Liver (tissue), 9 donors: ENCODE data around the gene APIP. TPM values are rescaled to one million over a fixed set of nuclear protein-coding genes. Genes with fewer than 3 reads are reported as not detected.

Experiments used
- DNase-seq: peaks from one replicate; pipeline ENCODE4 v3.0.0-alpha.2; 2017; ENCODE audit warnings: low spot score
- H3K27ac ChIP-seq, 2 donors: one replicate each; pipeline ENCODE4 v1.7.0; 2013; ENCODE audit warnings: inconsistent platforms in 2 of 2, low read length in 2 of 2, control low read depth in 1 of 2, low read depth in 1 of 2, mild to moderate bottlenecking in 1 of 2
- H3K27me3 ChIP-seq, 4 donors: one replicate each; pipeline versions ENCODE4 v1.6.1 to v1.7.0; 2013; ENCODE audit warnings: low read length in 3 of 4, inconsistent platforms in 1 of 4, mild to moderate bottlenecking in 1 of 4, moderate library complexity in 1 of 4; ENCODE audit not compliant: control insufficient read depth in 4 of 4, insufficient read depth in 4 of 4
- H3K36me3 ChIP-seq, 4 donors: one replicate each; pipeline versions ENCODE4 v1.6.1 to v1.7.0; 2013; ENCODE audit warnings: low read length in 3 of 4, mild to moderate bottlenecking in 3 of 4, low read depth in 1 of 4, moderate library complexity in 1 of 4; ENCODE audit not compliant: control insufficient read depth in 4 of 4, insufficient read depth in 3 of 4
- H3K4me1 ChIP-seq, 4 donors: one replicate each; pipeline versions ENCODE4 v1.6.1 to v1.7.0; 2013; ENCODE audit warnings: low read length in 3 of 4, mild to moderate bottlenecking in 3 of 4, moderate library complexity in 1 of 4; ENCODE audit not compliant: control insufficient read depth in 4 of 4, insufficient read depth in 4 of 4
- H3K4me3 ChIP-seq, 3 donors: one replicate each; pipeline versions ENCODE4 v1.6.1 to v1.7.0; 2013; ENCODE audit warnings: low read length in 3 of 3, control low read depth in 1 of 3, low read depth in 1 of 3, mild to moderate bottlenecking in 1 of 3
- H3K9ac ChIP-seq, 2 donors: one replicate each; pipeline ENCODE4 v1.7.0; 2013; ENCODE audit warnings: low read length in 2 of 2, mild to moderate bottlenecking in 2 of 2, moderate library complexity in 2 of 2, control low read depth in 1 of 2, low read depth in 1 of 2
- H3K9me3 ChIP-seq, 4 donors: one replicate each; pipeline versions ENCODE4 v1.6.1 to v1.7.0; 2013; ENCODE audit warnings: low read length in 3 of 4; ENCODE audit not compliant: control insufficient read depth in 4 of 4
- EGR1 ChIP-seq, 2 donors: IDR thresholded peaks; 2 replicates each; pipeline ENCODE4 v1.6.1; 2016 to 2018; ENCODE audit warnings: antibody characterized with exemption in 2 of 2, low read depth in 2 of 2
- FOXA1 ChIP-seq: IDR thresholded peaks from 2 replicates; pipeline ENCODE4 v1.6.1; 2016; ENCODE audit warnings: antibody characterized with exemption
- FOXA2 ChIP-seq: IDR thresholded peaks from 2 replicates; pipeline ENCODE4 v1.6.1; 2016; ENCODE audit warnings: antibody characterized with exemption
- GABPA ChIP-seq, 2 donors: IDR thresholded peaks in 1 of 2; conservative IDR thresholded peaks in 1 of 2; 2 replicates each; pipeline ENCODE4 v1.6.1; 2016; ENCODE audit warnings: antibody characterized with exemption in 2 of 2, mild to moderate bottlenecking in 1 of 2, moderate library complexity in 1 of 2
- HNF4A ChIP-seq, 2 donors: conservative IDR thresholded peaks; 2 replicates each; pipeline ENCODE4 v1.6.1; 2016; ENCODE audit warnings: antibody characterized with exemption in 2 of 2, mild to moderate bottlenecking in 2 of 2
- HNF4G ChIP-seq: IDR thresholded peaks from 2 replicates; pipeline ENCODE4 v1.6.1; 2016; ENCODE audit warnings: antibody characterized with exemption
- JUND ChIP-seq, 2 donors: IDR thresholded peaks; 2 replicates each; pipeline ENCODE4 v1.6.1; 2016; ENCODE audit warnings: antibody characterized with exemption in 2 of 2
- NR2F2 ChIP-seq: IDR thresholded peaks from 2 replicates; pipeline ENCODE4 v1.6.1; 2016; ENCODE audit warnings: antibody characterized with exemption
- RAD21 ChIP-seq, 2 donors: IDR thresholded peaks; 2 replicates each; pipeline ENCODE4 v1.6.1; 2016; ENCODE audit warnings: antibody characterized with exemption in 2 of 2, mild to moderate bottlenecking in 2 of 2
- RXRA ChIP-seq, 2 donors: IDR thresholded peaks; 2 replicates each; pipeline ENCODE4 v1.6.1; 2017 to 2018; ENCODE audit warnings: antibody characterized with exemption in 2 of 2, mild to moderate bottlenecking in 1 of 2
- TAF1 ChIP-seq: conservative IDR thresholded peaks from 2 replicates; pipeline ENCODE4 v1.6.1; 2016; ENCODE audit warnings: antibody characterized with exemption, mild to moderate bottlenecking
- YY1 ChIP-seq: IDR thresholded peaks from 2 replicates; pipeline ENCODE4 v1.6.1; 2016; ENCODE audit warnings: antibody characterized with exemption, mild to moderate bottlenecking
- WGBS: extraction: QIAGEN DNeasy Blood & Tissue Kit; methylation state at CpG from one replicate; pipeline ENCODE4 v1.1.7; 2013; 5-methylcytosine and 5-hydroxymethylcytosine counted together
- polyA plus RNA-seq, 2 donors: library from polyadenylated mRNA; stranded (reverse) in 1 of 2; unstranded in 1 of 2; fragments of 200-250 nt in 1 of 2; fragments of >200 nt in 1 of 2; fragmentation: Nextera tagmentation in 1 of 2; extraction: Ambion mirVana in 1 of 2; gene quantifications; one replicate each; pipeline versions ENCODE4 v1.2.1 to v1.2.3, GENCODE V29; 2013 to 2015
- total RNA-seq, 2 donors: library from RNA; depleted of rRNA; stranded (reverse); fragments of >200 nt; gene quantifications; one replicate each; pipeline ENCODE4 v1.2.3, GENCODE V29; 2014
- TF ChIP-seq, protein P1 (sequence below): fragments of 150-350 bp; IDR thresholded peaks from 2 replicates; pipeline ENCODE4 v1.5.1; 2017; ENCODE audit warnings: improper control_type of control experiment, low read depth, low read length; ENCODE audit not compliant: missing input control
- TF ChIP-seq, protein P2 (sequence below): IDR thresholded peaks from 2 replicates; pipeline ENCODE4 v1.6.1; 2016; ENCODE audit warnings: antibody characterized with exemption
- TF ChIP-seq, protein P3 (sequence below): IDR thresholded peaks from 2 replicates; pipeline ENCODE4 v1.6.1; 2016; ENCODE audit warnings: antibody characterized with exemption, mild to moderate bottlenecking
- TF ChIP-seq, protein P4 (sequence below): IDR thresholded peaks from 2 replicates; pipeline ENCODE4 v1.6.1; 2016; ENCODE audit warnings: antibody characterized with exemption
- donor health status: healthy.
- donor health status: healthy.
- donor health status: healthy.
- donor health status: healthy.
- donor health status: healthy.

The APIP gene
- total and polyA plus RNA-seq, 4 donors = 13.4 to 26.3 (median 16.5) TPM

DNA sequence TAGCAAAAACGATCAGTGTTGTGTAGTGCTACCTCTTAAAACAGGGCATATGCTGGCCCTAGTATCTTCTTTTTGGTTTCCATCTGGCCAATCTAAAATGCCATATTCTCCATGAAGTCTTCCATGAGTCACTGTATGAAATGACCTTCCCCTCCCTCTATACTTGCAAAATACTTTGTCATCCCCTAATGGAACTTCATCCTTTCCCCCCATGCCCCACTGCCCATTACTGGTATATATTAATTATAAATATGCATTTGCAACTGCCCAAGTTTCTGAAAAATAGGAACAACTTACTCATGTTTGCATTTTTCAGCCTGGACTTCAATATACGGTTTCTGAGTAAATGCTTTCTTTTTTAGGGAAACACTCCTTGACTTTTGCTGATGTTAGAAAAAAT, 4.5 kb downstream of the APIP start:
- TF ChIP-seq NR2F2 (no peak), EGR1 (IDR thresholded peaks at IDR 0.05; ENCODE audit: low read depth in 2 of 2) (no peak), FOXA1 (no peak), FOXA2 (no peak), HNF4A (conservative IDR thresholded peaks at IDR 0.05) (no peak), HNF4G (no peak)
- Histone ChIP-seq H3K27me3 (no peaks in the 10 kb centered on the region), H3K27ac (no peak overlapping the region), H3K9me3 (no peaks in the 10 kb centered on the region), H3K4me3 (no peak overlapping the region), H3K36me3 (no peaks in the 10 kb centered on the region), H3K4me1 (peaks cover 2 to 20% (median 10%) of the 10 kb centered on the region in 4 donors), H3K9ac (no peak overlapping the region)
- DNase-seq = no peak
- WGBS = 82% methylated on average over 2 of the region's 2 CpGs

DNA sequence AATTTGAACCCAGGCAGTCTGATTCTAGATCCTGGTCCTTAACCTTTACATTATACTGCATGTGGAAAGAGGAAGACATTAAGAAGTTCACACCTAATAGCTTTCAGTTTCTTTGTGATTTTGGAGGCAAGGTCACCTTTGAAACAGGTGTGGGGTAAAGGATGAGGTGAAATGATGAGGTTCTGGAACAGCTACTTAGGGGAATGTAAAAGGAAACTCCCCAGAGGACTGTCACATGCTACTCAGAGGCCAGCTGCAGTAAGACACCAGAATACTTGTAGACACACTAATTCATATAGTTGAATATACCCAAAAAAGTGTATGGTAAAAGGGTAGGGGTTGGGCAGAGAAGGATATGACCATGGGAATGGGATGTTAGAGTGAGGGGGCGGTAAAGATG, 5.4 kb downstream of the APIP start:
- WGBS = 89% methylated on average over 1 of the region's 1 CpG
- Histone ChIP-seq H3K27me3 (no peaks in the 10 kb centered on the region), H3K36me3 (no peaks in the 10 kb centered on the region), H3K4me3 (no peak overlapping the region), H3K9ac (no peak overlapping the region), H3K9me3 (no peaks in the 10 kb centered on the region), H3K4me1 (peaks cover 2 to 20% (median 10%) of the 10 kb centered on the region in 4 donors), H3K27ac (no peak overlapping the region)
- TF ChIP-seq RAD21 (IDR thresholded peaks at IDR 0.05) (no peak), FOXA1 (no peak), RXRA (IDR thresholded peaks at IDR 0.05) (no peak), JUND (IDR thresholded peaks at IDR 0.05) (no peak), EGR1 (IDR thresholded peaks at IDR 0.05; ENCODE audit: low read depth in 2 of 2) (no peak), FOXA2 (no peak), TAF1 (no peak), HNF4G (no peak), GABPA (IDR thresholded peaks at IDR 0.05 in 1 of 2, conservative IDR thresholded peaks at IDR 0.05 in 1 of 2) (no peak), YY1 (no peak), HNF4A (conservative IDR thresholded peaks at IDR 0.05) (no peak)
- TF ChIP-seq, protein P1, sequence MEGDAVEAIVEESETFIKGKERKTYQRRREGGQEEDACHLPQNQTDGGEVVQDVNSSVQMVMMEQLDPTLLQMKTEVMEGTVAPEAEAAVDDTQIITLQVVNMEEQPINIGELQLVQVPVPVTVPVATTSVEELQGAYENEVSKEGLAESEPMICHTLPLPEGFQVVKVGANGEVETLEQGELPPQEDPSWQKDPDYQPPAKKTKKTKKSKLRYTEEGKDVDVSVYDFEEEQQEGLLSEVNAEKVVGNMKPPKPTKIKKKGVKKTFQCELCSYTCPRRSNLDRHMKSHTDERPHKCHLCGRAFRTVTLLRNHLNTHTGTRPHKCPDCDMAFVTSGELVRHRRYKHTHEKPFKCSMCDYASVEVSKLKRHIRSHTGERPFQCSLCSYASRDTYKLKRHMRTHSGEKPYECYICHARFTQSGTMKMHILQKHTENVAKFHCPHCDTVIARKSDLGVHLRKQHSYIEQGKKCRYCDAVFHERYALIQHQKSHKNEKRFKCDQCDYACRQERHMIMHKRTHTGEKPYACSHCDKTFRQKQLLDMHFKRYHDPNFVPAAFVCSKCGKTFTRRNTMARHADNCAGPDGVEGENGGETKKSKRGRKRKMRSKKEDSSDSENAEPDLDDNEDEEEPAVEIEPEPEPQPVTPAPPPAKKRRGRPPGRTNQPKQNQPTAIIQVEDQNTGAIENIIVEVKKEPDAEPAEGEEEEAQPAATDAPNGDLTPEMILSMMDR = no peak
- TF ChIP-seq, protein P2, sequence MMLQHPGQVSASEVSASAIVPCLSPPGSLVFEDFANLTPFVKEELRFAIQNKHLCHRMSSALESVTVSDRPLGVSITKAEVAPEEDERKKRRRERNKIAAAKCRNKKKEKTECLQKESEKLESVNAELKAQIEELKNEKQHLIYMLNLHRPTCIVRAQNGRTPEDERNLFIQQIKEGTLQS = no peak
- TF ChIP-seq, protein P3, sequence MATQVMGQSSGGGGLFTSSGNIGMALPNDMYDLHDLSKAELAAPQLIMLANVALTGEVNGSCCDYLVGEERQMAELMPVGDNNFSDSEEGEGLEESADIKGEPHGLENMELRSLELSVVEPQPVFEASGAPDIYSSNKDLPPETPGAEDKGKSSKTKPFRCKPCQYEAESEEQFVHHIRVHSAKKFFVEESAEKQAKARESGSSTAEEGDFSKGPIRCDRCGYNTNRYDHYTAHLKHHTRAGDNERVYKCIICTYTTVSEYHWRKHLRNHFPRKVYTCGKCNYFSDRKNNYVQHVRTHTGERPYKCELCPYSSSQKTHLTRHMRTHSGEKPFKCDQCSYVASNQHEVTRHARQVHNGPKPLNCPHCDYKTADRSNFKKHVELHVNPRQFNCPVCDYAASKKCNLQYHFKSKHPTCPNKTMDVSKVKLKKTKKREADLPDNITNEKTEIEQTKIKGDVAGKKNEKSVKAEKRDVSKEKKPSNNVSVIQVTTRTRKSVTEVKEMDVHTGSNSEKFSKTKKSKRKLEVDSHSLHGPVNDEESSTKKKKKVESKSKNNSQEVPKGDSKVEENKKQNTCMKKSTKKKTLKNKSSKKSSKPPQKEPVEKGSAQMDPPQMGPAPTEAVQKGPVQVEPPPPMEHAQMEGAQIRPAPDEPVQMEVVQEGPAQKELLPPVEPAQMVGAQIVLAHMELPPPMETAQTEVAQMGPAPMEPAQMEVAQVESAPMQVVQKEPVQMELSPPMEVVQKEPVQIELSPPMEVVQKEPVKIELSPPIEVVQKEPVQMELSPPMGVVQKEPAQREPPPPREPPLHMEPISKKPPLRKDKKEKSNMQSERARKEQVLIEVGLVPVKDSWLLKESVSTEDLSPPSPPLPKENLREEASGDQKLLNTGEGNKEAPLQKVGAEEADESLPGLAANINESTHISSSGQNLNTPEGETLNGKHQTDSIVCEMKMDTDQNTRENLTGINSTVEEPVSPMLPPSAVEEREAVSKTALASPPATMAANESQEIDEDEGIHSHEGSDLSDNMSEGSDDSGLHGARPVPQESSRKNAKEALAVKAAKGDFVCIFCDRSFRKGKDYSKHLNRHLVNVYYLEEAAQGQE = no peak
- TF ChIP-seq, protein P4, sequence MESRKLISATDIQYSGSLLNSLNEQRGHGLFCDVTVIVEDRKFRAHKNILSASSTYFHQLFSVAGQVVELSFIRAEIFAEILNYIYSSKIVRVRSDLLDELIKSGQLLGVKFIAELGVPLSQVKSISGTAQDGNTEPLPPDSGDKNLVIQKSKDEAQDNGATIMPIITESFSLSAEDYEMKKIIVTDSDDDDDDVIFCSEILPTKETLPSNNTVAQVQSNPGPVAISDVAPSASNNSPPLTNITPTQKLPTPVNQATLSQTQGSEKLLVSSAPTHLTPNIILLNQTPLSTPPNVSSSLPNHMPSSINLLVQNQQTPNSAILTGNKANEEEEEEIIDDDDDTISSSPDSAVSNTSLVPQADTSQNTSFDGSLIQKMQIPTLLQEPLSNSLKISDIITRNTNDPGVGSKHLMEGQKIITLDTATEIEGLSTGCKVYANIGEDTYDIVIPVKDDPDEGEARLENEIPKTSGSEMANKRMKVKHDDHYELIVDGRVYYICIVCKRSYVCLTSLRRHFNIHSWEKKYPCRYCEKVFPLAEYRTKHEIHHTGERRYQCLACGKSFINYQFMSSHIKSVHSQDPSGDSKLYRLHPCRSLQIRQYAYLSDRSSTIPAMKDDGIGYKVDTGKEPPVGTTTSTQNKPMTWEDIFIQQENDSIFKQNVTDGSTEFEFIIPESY = no peak
- DNase-seq = no peak
